ENCODE data around the gene LSM12. TPM values are rescaled to one million over a fixed set of nuclear protein-coding genes. Genes with fewer than 3 reads are reported as not detected.
A peak's percentile ranks its signal among the peaks of the same experiment; 100 is the strongest.

LSM12 gene
- total and polyA plus RNA-seq, 4 donors, result 14.8 to 54.6 (median 35.6) TPM

GRCh38 chr17:44097110-44097958 lies 30.9 kb upstream of the LSM12 start:
- Histone ChIP-seq H3K4me1 (ENCODE audit: control insufficient read depth in 5 of 5, insufficient read depth in 5 of 5, low read length in 5 of 5) (peaks cover 9 to 23% (median 10%) of the 10 kb centered on the region in 5 donors), H3K27ac (ENCODE audit: low read depth in 1 of 2, low read length in 1 of 2) (peak overlapping the region; percentile 51 to 78), H3K9me3 (ENCODE audit: control insufficient read depth in 4 of 4, insufficient read depth in 3 of 4, low read length in 3 of 4) (no peaks in the 10 kb centered on the region), H3K36me3 (ENCODE audit: control insufficient read depth in 4 of 4, insufficient read depth in 4 of 4, low read length in 4 of 4) (peaks cover 2 to 15% (median 5%) of the 10 kb centered on the region in 4 donors), H3K9ac (ENCODE audit: insufficient read depth in 1 of 2, low read length in 2 of 2) (no peak overlapping the region), H3K4me3 (no peak overlapping the region), H3K27me3 (ENCODE audit: control insufficient read depth in 3 of 3, insufficient read depth in 3 of 3, low read length in 2 of 3) (no peaks in the 10 kb centered on the region)
- WGBS, 2 donors, result 67 to 68% methylated on average over 13 of the region's 13 CpGs
- TF ChIP-seq CTCF (IDR thresholded peaks at IDR 0.05; ENCODE audit: control extremely low read depth, extremely low read depth), result no peak
- no peak for ATAC-seq (ENCODE audit: insufficient read depth, low FRiP score)
- DNase-seq, result no peak

GRCh38 chr17:44095647-44096496 lies 29.4 kb upstream of the LSM12 start:
- DNase-seq (peak; percentile 95 to 98 (median 98)), ATAC-seq (ENCODE audit: insufficient read depth, low FRiP score) (peak; percentile 75)
- peak overlapping the region; percentile 23 for H3K4me3 ChIP-seq
- H3K36me3 ChIP-seq (ENCODE audit: control insufficient read depth in 4 of 4, insufficient read depth in 4 of 4, low read length in 4 of 4), result peaks cover 9 to 29% (median 13%) of the 10 kb centered on the region in 4 donors
- TF ChIP-seq CTCF (IDR thresholded peaks at IDR 0.05; ENCODE audit: control extremely low read depth, extremely low read depth), result no peak
- H3K4me1 ChIP-seq (ENCODE audit: control insufficient read depth in 5 of 5, insufficient read depth in 5 of 5, low read length in 5 of 5), result peaks cover 9 to 23% (median 10%) of the 10 kb centered on the region in 5 donors
- H3K9me3 ChIP-seq (ENCODE audit: control insufficient read depth in 4 of 4, insufficient read depth in 3 of 4, low read length in 3 of 4), result no peaks in the 10 kb centered on the region
- peak overlapping the region; percentile 51 to 90 for H3K27ac ChIP-seq (ENCODE audit: low read depth in 1 of 2, low read length in 1 of 2)
- 7 to 13% methylated on average over 12 of the region's 12 CpGs for WGBS, 2 donors
- H3K27me3 ChIP-seq (ENCODE audit: control insufficient read depth in 3 of 3, insufficient read depth in 3 of 3, low read length in 2 of 3), result no peaks in the 10 kb centered on the region
- H3K9ac ChIP-seq (ENCODE audit: insufficient read depth in 1 of 2, low read length in 2 of 2), result peak overlapping the region in 1 of 2 donors; percentile 87

GRCh38 chr17:44095388-44095646 lies 28.8 kb upstream of the LSM12 start:
- WGBS, 2 donors, result 0 to 14% methylated on average over 2 of the region's 2 CpGs
- Histone ChIP-seq H3K4me3 (no peak overlapping the region), H3K36me3 (ENCODE audit: control insufficient read depth in 4 of 4, insufficient read depth in 4 of 4, low read length in 4 of 4) (peaks cover 9 to 29% (median 13%) of the 10 kb centered on the region in 4 donors), H3K9me3 (ENCODE audit: control insufficient read depth in 4 of 4, insufficient read depth in 3 of 4, low read length in 3 of 4) (no peaks in the 10 kb centered on the region), H3K9ac (ENCODE audit: insufficient read depth in 1 of 2, low read length in 2 of 2) (peak overlapping the region in 1 of 2 donors; percentile 76), H3K4me1 (ENCODE audit: control insufficient read depth in 5 of 5, insufficient read depth in 5 of 5, low read length in 5 of 5) (peaks cover 9 to 23% (median 10%) of the 10 kb centered on the region in 5 donors), H3K27ac (ENCODE audit: low read depth in 1 of 2, low read length in 1 of 2) (peak overlapping the region; percentile 39 to 90), H3K27me3 (ENCODE audit: control insufficient read depth in 3 of 3, insufficient read depth in 3 of 3, low read length in 2 of 3) (no peaks in the 10 kb centered on the region)
- no peak for TF ChIP-seq CTCF (IDR thresholded peaks at IDR 0.05; ENCODE audit: control extremely low read depth, extremely low read depth)
- ATAC-seq (ENCODE audit: insufficient read depth, low FRiP score) (no peak), DNase-seq (no peak)

All from lung (tissue), 12 donors.